GM12874 (cell line): ENCODE data around the gene HOXC4.
A peak's percentile ranks its signal among the peaks of the same experiment; 100 is the strongest.

Source experiments
- TF ChIP-seq, protein P1 (sequence below): IDR thresholded peaks from 2 replicates; pipeline ENCODE4 v1.5.1; 2011; ENCODE audit warnings: low read depth, mild to moderate bottlenecking, control low read depth, low read length, moderate library complexity; ENCODE audit not compliant: insufficient read depth

The HOXC4 gene

DNA sequence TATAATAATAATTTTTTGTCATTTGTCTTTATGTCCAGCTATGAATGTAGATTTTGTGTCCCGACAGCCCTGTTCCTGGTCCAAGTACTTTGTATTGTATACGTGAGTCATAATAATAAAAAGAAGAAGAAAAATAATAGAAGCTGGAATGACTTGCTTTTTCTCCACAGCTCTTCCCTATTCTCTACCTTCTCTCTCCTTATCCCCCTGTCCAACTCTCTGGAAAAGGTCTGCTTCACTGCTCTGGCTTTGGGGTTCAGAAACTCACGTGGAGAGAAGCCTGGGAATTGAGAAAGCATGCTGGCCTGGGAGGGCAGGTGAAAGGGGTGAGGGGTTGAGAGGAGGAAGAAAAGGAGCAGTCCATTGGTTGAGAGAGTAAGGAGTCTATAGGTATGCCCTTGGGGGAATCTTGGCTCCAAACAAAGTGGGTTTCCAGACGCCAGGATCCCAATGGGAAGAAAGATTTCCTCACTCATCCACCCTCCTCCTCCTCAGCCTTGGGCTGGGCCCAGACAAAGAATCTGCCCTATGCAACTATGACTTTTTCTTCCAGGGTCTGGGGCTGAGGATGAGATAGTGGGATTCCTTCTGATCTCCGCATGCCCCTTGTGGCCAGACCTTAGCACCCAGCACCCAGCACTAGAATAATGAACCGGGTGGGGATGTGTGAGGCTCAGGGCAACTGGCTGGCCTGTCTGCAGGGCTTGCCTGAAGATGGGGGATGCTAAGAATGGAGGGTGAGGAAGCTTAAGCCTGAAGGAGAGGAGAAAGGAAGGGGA is 40.8 kb upstream of the HOXC4 start:
- TF ChIP-seq, protein P1, sequence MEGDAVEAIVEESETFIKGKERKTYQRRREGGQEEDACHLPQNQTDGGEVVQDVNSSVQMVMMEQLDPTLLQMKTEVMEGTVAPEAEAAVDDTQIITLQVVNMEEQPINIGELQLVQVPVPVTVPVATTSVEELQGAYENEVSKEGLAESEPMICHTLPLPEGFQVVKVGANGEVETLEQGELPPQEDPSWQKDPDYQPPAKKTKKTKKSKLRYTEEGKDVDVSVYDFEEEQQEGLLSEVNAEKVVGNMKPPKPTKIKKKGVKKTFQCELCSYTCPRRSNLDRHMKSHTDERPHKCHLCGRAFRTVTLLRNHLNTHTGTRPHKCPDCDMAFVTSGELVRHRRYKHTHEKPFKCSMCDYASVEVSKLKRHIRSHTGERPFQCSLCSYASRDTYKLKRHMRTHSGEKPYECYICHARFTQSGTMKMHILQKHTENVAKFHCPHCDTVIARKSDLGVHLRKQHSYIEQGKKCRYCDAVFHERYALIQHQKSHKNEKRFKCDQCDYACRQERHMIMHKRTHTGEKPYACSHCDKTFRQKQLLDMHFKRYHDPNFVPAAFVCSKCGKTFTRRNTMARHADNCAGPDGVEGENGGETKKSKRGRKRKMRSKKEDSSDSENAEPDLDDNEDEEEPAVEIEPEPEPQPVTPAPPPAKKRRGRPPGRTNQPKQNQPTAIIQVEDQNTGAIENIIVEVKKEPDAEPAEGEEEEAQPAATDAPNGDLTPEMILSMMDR = no peak

DNA sequence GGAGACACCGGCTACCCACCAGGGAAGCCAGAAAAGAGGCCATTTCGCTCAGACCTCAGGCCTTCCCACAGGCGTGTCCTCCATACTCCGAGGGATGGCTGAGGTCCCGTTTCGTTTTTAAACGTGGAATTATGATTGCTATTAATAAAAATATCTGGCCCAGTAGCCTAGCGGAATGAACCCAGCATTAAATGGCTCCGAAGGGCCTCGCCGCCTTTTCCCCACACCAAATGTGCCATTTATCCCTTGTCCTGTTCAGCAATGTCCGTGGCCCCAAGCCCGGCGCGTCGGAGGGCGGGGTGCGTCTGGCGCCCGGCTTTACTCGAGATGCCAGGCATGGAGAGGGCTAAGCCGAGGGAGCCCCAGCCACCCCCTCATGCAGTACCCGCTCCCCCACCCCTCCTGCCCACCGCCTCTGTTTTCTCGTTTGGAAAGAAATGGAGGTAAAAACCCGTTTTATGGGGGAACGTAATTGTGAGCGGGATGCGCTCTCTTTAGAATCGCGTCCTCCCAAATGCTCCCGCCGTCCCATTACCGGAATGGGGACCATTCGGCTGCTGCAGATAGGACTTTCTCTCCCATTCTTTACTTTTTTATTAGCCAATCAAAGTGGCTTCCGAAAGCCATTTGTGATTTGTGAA is 39.1 kb upstream of the HOXC4 start:
- TF ChIP-seq, protein P1 = no peak

DNA sequence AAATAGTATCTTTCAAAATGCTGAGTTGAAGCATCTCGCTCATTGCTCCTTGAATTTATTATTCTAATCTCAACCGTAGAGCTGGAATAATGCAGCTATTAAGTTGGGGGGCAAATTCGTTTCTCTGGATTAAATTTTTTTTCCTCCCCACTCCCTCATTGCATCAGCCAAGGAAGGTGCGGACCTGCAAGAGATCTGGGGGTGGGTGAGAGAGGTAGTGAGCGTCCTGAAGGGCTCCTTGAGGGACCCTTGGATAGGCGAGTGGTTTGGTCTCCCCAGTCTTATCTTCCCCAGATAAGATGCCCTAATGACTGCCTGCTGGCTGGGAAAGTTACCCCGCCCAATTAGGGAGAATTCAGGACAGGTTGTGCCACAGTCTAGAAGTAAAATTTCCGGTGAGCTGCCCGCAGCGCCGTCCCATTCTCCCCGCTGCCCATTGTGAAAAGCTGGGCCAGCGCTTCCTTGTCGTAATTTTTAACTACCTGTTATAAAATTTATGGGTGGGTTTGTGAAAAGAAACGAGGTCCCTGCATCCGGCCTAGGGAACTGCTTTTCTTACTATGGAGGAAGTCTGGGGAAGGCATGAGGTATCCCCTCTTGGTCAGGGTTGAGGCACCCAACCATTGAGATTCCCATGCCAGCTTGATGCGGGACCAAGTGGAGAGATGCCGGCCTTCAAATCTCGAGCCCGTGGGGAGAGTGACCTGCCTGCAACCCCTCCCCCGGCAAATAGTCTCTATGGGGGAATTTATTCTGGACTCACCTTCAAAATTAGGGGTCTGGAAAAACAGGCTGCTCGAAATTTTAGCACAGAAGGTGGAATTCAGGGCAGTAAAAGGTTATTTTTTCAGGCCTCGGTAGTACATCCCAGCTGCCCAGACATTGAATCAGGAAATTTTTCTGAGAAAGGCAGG is 38.4 kb upstream of the HOXC4 start:
- TF ChIP-seq, protein P1 = no peak

DNA sequence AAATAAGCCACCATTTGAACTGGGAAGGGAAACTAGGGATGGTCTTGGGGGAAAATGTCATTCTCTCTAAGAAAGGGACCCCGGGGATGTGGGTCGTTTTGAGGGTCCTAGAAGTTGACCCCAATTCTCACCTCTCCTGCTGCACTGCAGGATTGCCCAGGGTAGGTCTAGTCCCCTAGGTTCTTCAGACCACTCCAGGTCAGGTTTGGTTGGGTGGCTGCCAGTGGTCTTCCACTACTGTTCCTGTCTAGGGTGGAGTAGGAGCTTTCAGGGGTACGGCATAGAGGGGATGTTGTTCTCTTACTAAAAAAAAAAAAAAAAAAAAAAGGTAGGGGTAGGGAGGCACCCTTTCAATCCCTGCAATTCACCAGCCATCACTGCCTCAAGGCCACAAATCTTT is 37.6 kb upstream of the HOXC4 start:
- TF ChIP-seq, protein P1 = no peak

DNA sequence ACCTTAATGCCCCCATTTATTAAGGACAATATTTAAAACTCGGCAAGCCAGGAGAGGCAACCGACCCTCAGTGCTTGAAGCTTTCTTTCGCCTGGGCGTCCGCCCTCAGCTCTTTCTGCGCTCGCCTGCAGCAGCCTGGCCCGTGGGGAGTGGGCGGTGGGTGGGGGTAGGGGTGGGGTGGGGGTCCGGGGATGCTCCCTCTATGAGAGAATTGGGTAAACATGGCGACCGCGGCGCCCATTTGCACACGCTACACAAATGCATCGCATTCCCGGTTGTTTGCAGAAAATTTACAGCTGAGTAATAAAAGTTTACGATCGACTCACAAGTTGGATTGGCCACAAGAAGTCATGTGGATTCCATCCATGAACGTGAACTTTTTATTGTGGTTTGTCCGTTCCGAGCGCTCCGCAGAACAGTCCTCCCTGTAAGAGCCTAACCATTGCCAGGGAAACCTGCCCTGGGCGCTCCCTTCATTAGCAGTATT is 37.1 kb upstream of the HOXC4 start:
- TF ChIP-seq, protein P1 = no peak

DNA sequence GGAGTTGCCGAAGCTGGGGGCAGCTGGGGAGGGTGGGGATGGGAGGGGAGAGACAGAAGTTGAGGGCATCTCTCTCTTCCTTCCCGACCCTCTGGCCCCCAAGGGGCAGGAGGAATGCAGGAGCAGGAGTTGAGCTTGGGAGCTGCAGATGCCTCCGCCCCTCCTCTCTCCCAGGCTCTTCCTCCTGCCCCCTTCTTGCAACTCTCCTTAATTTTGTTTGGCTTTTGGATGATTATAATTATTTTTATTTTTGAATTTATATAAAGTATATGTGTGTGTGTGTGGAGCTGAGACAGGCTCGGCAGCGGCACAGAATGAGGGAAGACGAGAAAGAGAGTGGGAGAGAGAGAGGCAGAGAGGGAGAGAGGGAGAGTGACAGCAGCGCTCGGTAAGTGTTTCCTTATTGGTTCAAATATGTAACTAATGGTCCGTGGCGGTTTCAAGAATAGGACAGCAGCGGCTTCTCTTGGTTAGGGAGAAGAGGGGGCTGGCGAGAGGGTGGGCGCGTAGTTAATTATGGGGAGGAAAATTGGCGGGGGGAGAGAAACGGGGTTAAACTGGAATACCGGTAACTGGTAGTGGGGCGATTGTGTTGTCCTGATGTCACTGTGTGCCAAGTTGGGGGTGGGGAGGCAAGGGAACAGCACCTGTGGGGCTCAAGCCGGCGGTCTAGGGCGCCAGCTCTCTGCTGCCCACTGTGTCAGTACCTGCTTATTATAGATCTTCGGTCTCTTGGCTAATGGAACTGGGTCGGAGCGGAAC is 36.4 kb upstream of the HOXC4 start:
- TF ChIP-seq, protein P1 = 0 out of 2 replicates have a peak, but pooled peaks have one; percentile 13
